Esophagus muscularis mucosa (tissue), 4 donors: Measurements from ENCODE around the gene ZNF564. TPM values are rescaled to one million over a fixed set of nuclear protein-coding genes. Genes with fewer than 3 reads are reported as not detected.
A peak's percentile ranks its signal among the peaks of the same experiment; 100 is the strongest.

Experiments
- DNase-seq: peaks from one replicate; pipeline ENCODE4 v3.0.0-alpha.2; 2017; ENCODE audit errors: extremely low spot score
- H3K27ac ChIP-seq, 4 donors: fragments of 200-600 bp; sonication (generic); replicated peaks in 1 of 4; 1 replicate in 3 of 4; 2 replicates in 1 of 4; pipeline ENCODE4 v1.5.1; 2016 to 2019; ENCODE audit warnings: mild to moderate bottlenecking in 1 of 4
- H3K27me3 ChIP-seq, 4 donors: fragments of 200-600 bp; sonication (generic); one replicate each; pipeline versions ENCODE4 v1.5.1 to v1.6.0; 2016 to 2019
- H3K36me3 ChIP-seq, 4 donors: fragments of 200-600 bp; sonication (generic); one replicate each; pipeline ENCODE4 v1.5.1; 2016 to 2019
- H3K4me1 ChIP-seq, 4 donors: fragments of 200-600 bp; sonication (generic); one replicate each; pipeline ENCODE4 v1.5.1; 2016 to 2019
- H3K4me3 ChIP-seq, 4 donors: fragments of 200-600 bp; sonication (generic); 1 replicate in 2 of 4; 2 replicates in 2 of 4; pipeline ENCODE4 v1.5.1; 2016 to 2019; ENCODE audit warnings: mild to moderate bottlenecking in 4 of 4, moderate library complexity in 1 of 4
- H3K9me3 ChIP-seq, 4 donors: fragments of 200-600 bp; sonication (generic); 1 replicate in 3 of 4; 2 replicates in 1 of 4; pipeline ENCODE4 v1.5.1; 2016 to 2019
- EP300 ChIP-seq: sonication (generic); formaldehyde crosslinking; IDR thresholded peaks from one replicate; pipeline ENCODE4 v1.6.1; 2017; ENCODE audit warnings: antibody characterized with exemption
- POLR2A ChIP-seq: fragments of 450-650 bp; IDR thresholded peaks from one replicate; pipeline ENCODE4 v1.6.1; 2017; ENCODE audit warnings: antibody characterized with exemption, moderate library complexity, mild to moderate bottlenecking, low read depth
- POLR2AphosphoS5 ChIP-seq, 2 donors: sonication (generic); formaldehyde crosslinking; IDR thresholded peaks; one replicate each; pipeline ENCODE4 v1.6.1; 2017; ENCODE audit warnings: antibody characterized with exemption in 2 of 2
- WGBS: methylation state at CpG from one replicate; pipeline ENCODE4 v1.1.5; 2018; 5-methylcytosine and 5-hydroxymethylcytosine counted together
- intact Hi-C: fragments of 100-400 bp; cut with DNase I; formaldehyde crosslinking; loops from one replicate; pipeline ENCODE4 v1.15.1; 2023
- total RNA-seq, 4 donors: library from RNA; depleted of rRNA; stranded (reverse); fragments of >200 nt; gene quantifications; one replicate each; pipeline versions ENCODE4 v1.1.0 to v1.2.1, GENCODE V29; 2016
- TF ChIP-seq, protein P1 (sequence below), 3 experiments: fragments of 200-600 bp in 2 of 3; fragments of 450-650 bp in 1 of 3; sonication (generic) in 2 of 3; IDR thresholded peaks; one replicate each; pipeline ENCODE4 v1.5.1; 2017 to 2019; ENCODE audit warnings: antibody characterized with exemption in 3 of 3, mild to moderate bottlenecking in 2 of 3, moderate library complexity in 1 of 3

The ZNF564 gene
- total RNA-seq, 4 donors from 2014 or later = 8.3 to 13.7 (median 9.3) TPM

- TF ChIP-seq EP300 (no peak), POLR2AphosphoS5 (IDR thresholded peaks at IDR 0.05) (peak; percentile 53 to 75), POLR2A (no peak)
- TF ChIP-seq, protein P1, sequence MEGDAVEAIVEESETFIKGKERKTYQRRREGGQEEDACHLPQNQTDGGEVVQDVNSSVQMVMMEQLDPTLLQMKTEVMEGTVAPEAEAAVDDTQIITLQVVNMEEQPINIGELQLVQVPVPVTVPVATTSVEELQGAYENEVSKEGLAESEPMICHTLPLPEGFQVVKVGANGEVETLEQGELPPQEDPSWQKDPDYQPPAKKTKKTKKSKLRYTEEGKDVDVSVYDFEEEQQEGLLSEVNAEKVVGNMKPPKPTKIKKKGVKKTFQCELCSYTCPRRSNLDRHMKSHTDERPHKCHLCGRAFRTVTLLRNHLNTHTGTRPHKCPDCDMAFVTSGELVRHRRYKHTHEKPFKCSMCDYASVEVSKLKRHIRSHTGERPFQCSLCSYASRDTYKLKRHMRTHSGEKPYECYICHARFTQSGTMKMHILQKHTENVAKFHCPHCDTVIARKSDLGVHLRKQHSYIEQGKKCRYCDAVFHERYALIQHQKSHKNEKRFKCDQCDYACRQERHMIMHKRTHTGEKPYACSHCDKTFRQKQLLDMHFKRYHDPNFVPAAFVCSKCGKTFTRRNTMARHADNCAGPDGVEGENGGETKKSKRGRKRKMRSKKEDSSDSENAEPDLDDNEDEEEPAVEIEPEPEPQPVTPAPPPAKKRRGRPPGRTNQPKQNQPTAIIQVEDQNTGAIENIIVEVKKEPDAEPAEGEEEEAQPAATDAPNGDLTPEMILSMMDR (IDR thresholded peaks at IDR 0.05) = peak in 2 of 3 experiments; percentile 97 to 99
- DNase-seq = peak; percentile 96
- Histone ChIP-seq H3K4me1 (peaks cover 7 to 9% (median 9%) of the 10 kb centered on the region in 4 donors), H3K27me3 (no peaks in the 10 kb centered on the region), H3K27ac (peak overlapping the region; percentile 32 to 71 (median 51)), H3K9me3 (no peaks in the 10 kb centered on the region), H3K36me3 (no peaks in the 10 kb centered on the region), H3K4me3 (peak overlapping the region in 1 of 4 donors; percentile 22)
- intact Hi-C loops = loop anchor here (1.0 kb wide), 1 partner anchor 108 kb away; no protein-coding TSS in a partner anchor
- 28% methylated on average over 14 of the region's 19 CpGs for WGBS
Measured at GRCh38 chr19:12564016-12564664, 12.9 kb upstream of the ZNF564 start.

- intact Hi-C loops = no loop called here
- H3K27me3 ChIP-seq = peaks cover 0 to 7% (median 0%) of the 10 kb centered on the region in 4 donors
- no peak overlapping the region for H3K27ac ChIP-seq
- TF ChIP-seq POLR2AphosphoS5 (IDR thresholded peaks at IDR 0.05) = no peak
- TF ChIP-seq, protein P1 (IDR thresholded peaks at IDR 0.05) = no peak
- TF ChIP-seq EP300 = no peak
- no peak for TF ChIP-seq POLR2A
- no peak for DNase-seq
- H3K9me3 ChIP-seq = no peaks in the 10 kb centered on the region
- H3K4me1 ChIP-seq = peaks cover 6 to 19% (median 16%) of the 10 kb centered on the region in 4 donors
- WGBS = 53% methylated on average over 27 of the region's 39 CpGs
- peak overlapping the region in 3 of 4 donors; percentile 7 to 20 (median 10) for H3K4me3 ChIP-seq
- H3K36me3 ChIP-seq = no peaks in the 10 kb centered on the region
Measured at GRCh38 chr19:12555456-12555930, 4.2 kb upstream of the ZNF564 start.

DNA sequence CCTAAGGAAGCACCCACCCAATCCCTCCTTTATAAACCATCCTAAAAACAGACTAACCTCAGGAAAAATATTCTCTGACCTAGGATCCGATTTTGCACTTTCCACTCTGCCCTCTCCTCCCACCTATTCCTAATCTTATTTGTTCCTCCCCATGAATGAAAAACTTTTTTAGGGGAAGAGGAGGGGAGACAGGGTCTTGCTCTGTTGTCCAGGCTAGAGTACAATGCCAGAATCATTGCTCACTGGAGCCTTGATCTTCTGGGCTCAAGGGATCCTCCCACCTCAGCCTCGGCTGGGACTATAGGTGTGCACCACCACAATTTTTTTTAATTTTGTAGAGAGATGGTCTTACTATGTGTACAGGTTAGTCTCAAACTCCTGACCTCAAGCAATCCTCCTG is 4.4 kb downstream of the ZNF564 start:
- no peak overlapping the region for H3K4me3 ChIP-seq
- no peak overlapping the region for H3K27ac ChIP-seq
- H3K4me1 ChIP-seq = peaks cover 22 to 64% (median 44%) of the 10 kb centered on the region in 4 donors
- H3K9me3 ChIP-seq = no peaks in the 10 kb centered on the region
- TF ChIP-seq POLR2A (no peak), EP300 (no peak), POLR2AphosphoS5 (IDR thresholded peaks at IDR 0.05) (no peak)
- TF ChIP-seq, protein P1 (IDR thresholded peaks at IDR 0.05) = no peak
- peaks cover 0 to 22% (median 6%) of the 10 kb centered on the region in 4 donors for H3K36me3 ChIP-seq
- intact Hi-C loops = no loop called here
- 91% methylated on average over 2 of the region's 2 CpGs for WGBS
- no peak for DNase-seq
- no peaks in the 10 kb centered on the region for H3K27me3 ChIP-seq

- WGBS = 94% methylated on average over 5 of the region's 5 CpGs
- H3K4me3 ChIP-seq = no peak overlapping the region
- H3K36me3 ChIP-seq = peaks cover 2 to 28% (median 9%) of the 10 kb centered on the region in 4 donors
- no peaks in the 10 kb centered on the region for H3K27me3 ChIP-seq
- H3K4me1 ChIP-seq = peaks cover 22 to 63% (median 43%) of the 10 kb centered on the region in 4 donors
- H3K9me3 ChIP-seq = no peaks in the 10 kb centered on the region
- intact Hi-C loops = no loop called here
- TF ChIP-seq, protein P1 (IDR thresholded peaks at IDR 0.05) = no peak
- TF ChIP-seq EP300 (no peak), POLR2AphosphoS5 (IDR thresholded peaks at IDR 0.05) (no peak), POLR2A (no peak)
- no peak for DNase-seq
- no peak overlapping the region for H3K27ac ChIP-seq
Measured at GRCh38 chr19:12546068-12546467, 5.2 kb downstream of the ZNF564 start.
